HEK293T (cell line): ENCODE measurements around the gene PPIE.

Experiments used
- CTCF ChIA-PET: fragments of 350-600 bp; formaldehyde crosslinking; extraction: SDS; loops from one replicate; lab custom pipeline; 2021; ENCODE audit warnings: antibody characterized with exemption, inconsistent platforms; lab: Yijun Ruan, JAX
- POLR2A ChIA-PET: fragments of 350-600 bp; formaldehyde crosslinking; extraction: SDS; loops from one replicate; lab custom pipeline; 2020; ENCODE audit warnings: antibody characterized with exemption, inconsistent platforms; lab: Yijun Ruan, JAX
- DNase-seq: peaks from one replicate; pipeline ENCODE4 v3.0.0; 2012; ENCODE audit warnings: mixed read lengths; ENCODE audit errors: extremely low spot score
- ARNT ChIP-seq: fragments of 450-650 bp; IDR thresholded peaks from 2 replicates; pipeline ENCODE4 v1.6.1; 2017; ENCODE audit warnings: mild to moderate bottlenecking
- BHLHE40 ChIP-seq: fragments of 450-650 bp; IDR thresholded peaks from 2 replicates; pipeline ENCODE4 v1.6.1; 2016; ENCODE audit warnings: mild to moderate bottlenecking, moderate library complexity, borderline replicate concordance
- CTBP1 ChIP-seq: fragments of 450-650 bp; IDR thresholded peaks from 2 replicates; pipeline ENCODE4 v1.6.1; 2016; ENCODE audit warnings: borderline replicate concordance
- ELF4 ChIP-seq: fragments of 450-650 bp; IDR thresholded peaks from 2 replicates; pipeline ENCODE4 v1.6.1; 2017; ENCODE audit warnings: antibody characterized with exemption
- FOXA1 ChIP-seq: fragments of 450-650 bp; IDR thresholded peaks from 2 replicates; pipeline ENCODE4 v1.6.1; 2016; ENCODE audit warnings: mild to moderate bottlenecking
- FOXK2 ChIP-seq: fragments of 450-650 bp; IDR thresholded peaks from 2 replicates; pipeline ENCODE4 v1.6.1; 2016; ENCODE audit warnings: mild to moderate bottlenecking
- FOXM1 ChIP-seq: fragments of 450-650 bp; IDR thresholded peaks from 2 replicates; pipeline ENCODE4 v1.6.1; 2017; ENCODE audit warnings: mild to moderate bottlenecking, borderline replicate concordance
- HDGF ChIP-seq: fragments of 450-650 bp; IDR thresholded peaks from 2 replicates; pipeline ENCODE4 v1.6.1; 2017; ENCODE audit warnings: antibody characterized with exemption, borderline replicate concordance
- L3MBTL2 ChIP-seq: fragments of 450-650 bp; conservative IDR thresholded peaks from 2 replicates; pipeline ENCODE4 v1.6.1; 2016; ENCODE audit warnings: mild to moderate bottlenecking
- LEF1 ChIP-seq: fragments of 450-650 bp; IDR thresholded peaks from 2 replicates; pipeline ENCODE4 v1.6.1; 2017; ENCODE audit warnings: mild to moderate bottlenecking, borderline replicate concordance
- NFRKB ChIP-seq: fragments of 450-650 bp; IDR thresholded peaks from 2 replicates; pipeline ENCODE4 v1.6.1; 2016; ENCODE audit warnings: mild to moderate bottlenecking, moderate library complexity
- SP1 ChIP-seq: fragments of 450-650 bp; IDR thresholded peaks from 2 replicates; pipeline ENCODE4 v1.6.1; 2017
- SUZ12 ChIP-seq: fragments of 450-650 bp; IDR thresholded peaks from 2 replicates; pipeline ENCODE4 v1.6.1; 2016; ENCODE audit warnings: mild to moderate bottlenecking
- TARDBP ChIP-seq: fragments of 450-650 bp; IDR thresholded peaks from 2 replicates; pipeline ENCODE4 v1.6.1; 2016
- ZNF384 ChIP-seq: fragments of 450-650 bp; IDR thresholded peaks from 2 replicates; pipeline ENCODE4 v1.6.1; 2016
- TF ChIP-seq, protein P1 (sequence below): fragments of 450-650 bp; IDR thresholded peaks from 2 replicates; pipeline ENCODE4 v1.6.1; 2016

PPIE gene

DNA sequence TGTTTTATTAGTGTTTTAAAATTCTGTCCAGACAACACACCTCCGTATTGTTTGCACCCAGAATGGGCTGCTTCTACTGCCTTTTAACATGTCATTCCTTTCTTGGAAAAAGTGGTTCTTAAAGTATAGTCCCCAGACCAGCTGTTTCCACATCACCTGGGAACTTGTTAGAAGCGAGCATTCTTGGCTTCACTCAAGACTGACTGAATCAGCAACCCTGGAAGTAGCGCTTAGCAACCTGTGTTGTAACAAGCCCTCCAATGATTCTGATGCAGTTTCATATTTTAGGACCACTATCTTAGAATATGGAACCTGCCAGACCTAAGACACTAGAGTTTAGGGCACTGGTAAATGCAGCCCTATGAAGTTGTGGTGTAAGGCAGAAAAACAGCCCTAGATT is 6.0 kb upstream of the PPIE start:
- DNase-seq = no peak
- TF ChIP-seq, protein P1, sequence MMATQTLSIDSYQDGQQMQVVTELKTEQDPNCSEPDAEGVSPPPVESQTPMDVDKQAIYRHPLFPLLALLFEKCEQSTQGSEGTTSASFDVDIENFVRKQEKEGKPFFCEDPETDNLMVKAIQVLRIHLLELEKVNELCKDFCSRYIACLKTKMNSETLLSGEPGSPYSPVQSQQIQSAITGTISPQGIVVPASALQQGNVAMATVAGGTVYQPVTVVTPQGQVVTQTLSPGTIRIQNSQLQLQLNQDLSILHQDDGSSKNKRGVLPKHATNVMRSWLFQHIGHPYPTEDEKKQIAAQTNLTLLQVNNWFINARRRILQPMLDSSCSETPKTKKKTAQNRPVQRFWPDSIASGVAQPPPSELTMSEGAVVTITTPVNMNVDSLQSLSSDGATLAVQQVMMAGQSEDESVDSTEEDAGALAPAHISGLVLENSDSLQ = no peak
- TF ChIP-seq CTBP1 = no peak
- no peak for TF ChIP-seq LEF1
- TF ChIP-seq SUZ12 = no peak
- no peak for TF ChIP-seq NFRKB
- TF ChIP-seq TARDBP = no peak
- no peak for TF ChIP-seq ELF4
- TF ChIP-seq SP1 = no peak
- TF ChIP-seq L3MBTL2 = no peak
- ChIA-PET POLR2A (no interaction called here), CTCF (no interaction called here)

DNA sequence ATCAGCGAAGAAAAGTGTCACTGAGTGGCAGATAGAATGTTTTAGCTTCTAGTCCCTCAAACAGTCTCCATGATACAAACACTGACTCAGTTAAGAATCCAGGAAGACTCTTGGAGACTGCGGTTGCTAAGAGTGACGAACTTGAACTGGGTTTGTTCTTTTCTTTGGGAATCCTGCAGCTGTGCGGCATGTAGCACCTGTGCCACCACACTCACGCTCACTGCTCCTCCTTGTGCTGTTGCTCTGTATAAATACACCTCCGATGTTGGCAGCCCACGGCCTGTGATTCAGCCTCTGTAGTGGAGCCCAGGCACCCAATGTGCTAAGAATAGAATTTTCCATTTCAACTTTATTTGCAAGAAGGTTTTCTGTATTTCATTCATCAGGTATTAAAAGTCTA is 5.5 kb upstream of the PPIE start:
- TF ChIP-seq SP1 = no peak
- no peak for TF ChIP-seq ARNT
- TF ChIP-seq BHLHE40 = no peak
- no peak for TF ChIP-seq ZNF384
- no peak for TF ChIP-seq FOXM1
- no peak for TF ChIP-seq CTBP1
- TF ChIP-seq ELF4 = no peak
- TF ChIP-seq HDGF = no peak
- TF ChIP-seq L3MBTL2 = no peak
- no peak for TF ChIP-seq LEF1
- TF ChIP-seq TARDBP = no peak
- no peak for TF ChIP-seq FOXK2
- no peak for DNase-seq
- POLR2A ChIA-PET = no interaction called here
- CTCF ChIA-PET = no interaction called here

- ChIA-PET CTCF (interaction anchor here (0.7 kb wide), 1 partner anchor 10 kb away, joined by 3 read pairs; no protein-coding TSS in a partner anchor), POLR2A (interaction anchor here (0.7 kb wide), 1 partner anchor 155 kb away, joined by 3 read pairs; no protein-coding TSS in a partner anchor)
- TF ChIP-seq FOXK2 = no peak
- no peak for TF ChIP-seq LEF1
- TF ChIP-seq L3MBTL2 = no peak
- no peak for TF ChIP-seq ZNF384
- no peak for TF ChIP-seq SP1
- TF ChIP-seq, protein P1 = no peak
- TF ChIP-seq HDGF = no peak
- TF ChIP-seq BHLHE40 = no peak
- no peak for TF ChIP-seq FOXA1
- no peak for TF ChIP-seq CTBP1
- no peak for TF ChIP-seq TARDBP
- no peak for TF ChIP-seq ARNT
- no peak for DNase-seq
Observed at GRCh38 chr1:39735731-39736130, 3.0 kb upstream of the PPIE start.

- TF ChIP-seq, protein P1 = no peak
- TF ChIP-seq CTBP1 = no peak
- TF ChIP-seq ELF4 = no peak
- TF ChIP-seq ARNT = no peak
- no peak for TF ChIP-seq FOXK2
- TF ChIP-seq HDGF = no peak
- TF ChIP-seq ZNF384 = no peak
- no peak for TF ChIP-seq LEF1
- TF ChIP-seq TARDBP = no peak
- no peak for TF ChIP-seq L3MBTL2
- TF ChIP-seq SP1 = no peak
- TF ChIP-seq BHLHE40 = no peak
- TF ChIP-seq SUZ12 = no peak
- no peak for TF ChIP-seq FOXA1
- no peak for TF ChIP-seq NFRKB
- no peak for TF ChIP-seq FOXM1
- no peak for DNase-seq
- POLR2A ChIA-PET = interaction anchor here (1.1 to 1.8 kb wide), 7 partner anchors 12 to 303 kb away, joined by 4 to 15 read pairs (median 5); partner anchors contain the start of genes CAP1 and NT5C1A
- CTCF ChIA-PET = no interaction called here
Observed at GRCh38 chr1:39737546-39738169, 1.0 kb upstream of the PPIE start.

GRCh38 chr1:39745016-39745670 is 6.5 kb downstream of the PPIE start:
- CTCF ChIA-PET = no interaction called here
- DNase-seq = no peak
- no peak for TF ChIP-seq LEF1
- POLR2A ChIA-PET = no interaction called here

- ChIA-PET POLR2A (no interaction called here), CTCF (no interaction called here)
- no peak for DNase-seq
- TF ChIP-seq ZNF384 (no peak), NFRKB (no peak), FOXK2 (no peak), BHLHE40 (no peak), HDGF (no peak), TARDBP (no peak), ELF4 (no peak), LEF1 (no peak), ARNT (no peak), FOXA1 (no peak)
Observed at GRCh38 chr1:39751595-39751994, 12.9 kb downstream of the PPIE start.
